Measurements from ENCODE around the gene TRAPPC2B.

TRAPPC2B gene

GRCh38 chr19:57355916-57356315, 7.4 kb upstream of the TRAPPC2B start:
- Histone ChIP-seq H4K20me1 (ENCODE audit: control insufficient read depth, insufficient read depth, low read depth, low read length) (no peaks in the 10 kb centered on the region), H3K27me3 (ENCODE audit: control insufficient read depth, low read length) (no peaks in the 10 kb centered on the region), H3K79me2 (ENCODE audit: control insufficient read depth, low read length) (no peaks in the 10 kb centered on the region), H3K9me2 (replicated peaks; ENCODE audit: control insufficient read depth, low read length) (no peaks in the 10 kb centered on the region), H3K27ac (ENCODE audit: low read depth, low read length) (no peak overlapping the region), H3K4me3 (ENCODE audit: low read length) (no peak overlapping the region), H3K4me2 (ENCODE audit: low read length) (no peak overlapping the region), H3K9me3 (ENCODE audit: control insufficient read depth, insufficient read depth, low read length) (peaks cover 53% of the 10 kb centered on the region), H3K36me3 (ENCODE audit: control insufficient read depth, low read length) (no peaks in the 10 kb centered on the region), H3F3A (ENCODE audit: control insufficient read depth, insufficient read depth) (no peaks in the 10 kb centered on the region), H3K4me1 (ENCODE audit: control insufficient read depth, low read length) (peaks cover 4% of the 10 kb centered on the region; the same call in 1 of the 2 replicates)
- no peak for TF ChIP-seq EZH2phosphoT487 (IDR thresholded peaks at IDR 0.05; ENCODE audit: borderline replicate concordance, low read length)
- no peak for TF ChIP-seq CTCF (IDR thresholded peaks at IDR 0.05; ENCODE audit: low read depth, low read length, poor library complexity, severe bottlenecking)

- H3K9me3 ChIP-seq (ENCODE audit: control insufficient read depth, insufficient read depth, low read length): peaks cover 47% of the 10 kb centered on the region
- H4K20me1 ChIP-seq (ENCODE audit: control insufficient read depth, insufficient read depth, low read depth, low read length): no peaks in the 10 kb centered on the region
- H3K27ac ChIP-seq (ENCODE audit: low read depth, low read length): no peak overlapping the region
- H3K4me2 ChIP-seq (ENCODE audit: low read length): no peak overlapping the region
- no peaks in the 10 kb centered on the region for H3K36me3 ChIP-seq (ENCODE audit: control insufficient read depth, low read length)
- H3F3A ChIP-seq (ENCODE audit: control insufficient read depth, insufficient read depth): peaks cover under 1% of the 10 kb centered on the region; the same call in 1 of the 2 replicates
- peaks cover under 1% of the 10 kb centered on the region; the same call in 1 of the 2 replicates for H3K4me1 ChIP-seq (ENCODE audit: control insufficient read depth, low read length)
- H3K79me2 ChIP-seq (ENCODE audit: control insufficient read depth, low read length): no peaks in the 10 kb centered on the region
- no peak for TF ChIP-seq CTCF (IDR thresholded peaks at IDR 0.05; ENCODE audit: low read depth, low read length, poor library complexity, severe bottlenecking)
- no peak for TF ChIP-seq EZH2phosphoT487 (IDR thresholded peaks at IDR 0.05; ENCODE audit: borderline replicate concordance, low read length)
- no peak overlapping the region for H3K4me3 ChIP-seq (ENCODE audit: low read length)
- no peaks in the 10 kb centered on the region for H3K9me2 ChIP-seq (replicated peaks; ENCODE audit: control insufficient read depth, low read length)
- H3K27me3 ChIP-seq (ENCODE audit: control insufficient read depth, low read length): no peaks in the 10 kb centered on the region
These were observed 5.9 kb upstream of the TRAPPC2B start for GRCh38 chr19:57357406-57357805.

- no peaks in the 10 kb centered on the region for H3K79me2 ChIP-seq (ENCODE audit: control insufficient read depth, low read length)
These were observed 4.1 kb upstream of the TRAPPC2B start for GRCh38 chr19:57359300-57359699.

More at GRCh38 chr19:57359300-57359699, 4.1 kb upstream of the TRAPPC2B start:
- Histone ChIP-seq H3F3A (ENCODE audit: control insufficient read depth, insufficient read depth) (peaks cover 7% of the 10 kb centered on the region), H3K4me2 (ENCODE audit: low read length) (no peak overlapping the region), H3K9me2 (replicated peaks; ENCODE audit: control insufficient read depth, low read length) (no peaks in the 10 kb centered on the region), H3K4me1 (ENCODE audit: control insufficient read depth, low read length) (peaks cover 13% of the 10 kb centered on the region), H4K20me1 (ENCODE audit: control insufficient read depth, insufficient read depth, low read depth, low read length) (no peaks in the 10 kb centered on the region), H3K36me3 (ENCODE audit: control insufficient read depth, low read length) (no peaks in the 10 kb centered on the region), H3K4me3 (ENCODE audit: low read length) (no peak overlapping the region), H3K9me3 (ENCODE audit: control insufficient read depth, insufficient read depth, low read length) (peaks cover 51% of the 10 kb centered on the region), H3K27ac (ENCODE audit: low read depth, low read length) (no peak overlapping the region), H3K27me3 (ENCODE audit: control insufficient read depth, low read length) (no peaks in the 10 kb centered on the region)
- TF ChIP-seq CTCF (IDR thresholded peaks at IDR 0.05; ENCODE audit: low read depth, low read length, poor library complexity, severe bottlenecking) (no peak), EZH2phosphoT487 (IDR thresholded peaks at IDR 0.05; ENCODE audit: borderline replicate concordance, low read length) (no peak)

All from DOHH2 (cell line).